Measurements from ENCODE around the gene ATG2A. TPM values are rescaled to one million over a fixed set of nuclear protein-coding genes. Genes with fewer than 3 reads are reported as not detected.
"Not testable (repeated sequence)": the region's sequence is repeated elsewhere in the genome, so short reads cannot be mapped to it uniquely, and the experiment has no call there.

ATG2A gene
- total RNA-seq, 1 donor from 2014 or later, result 28.7 TPM

DNA sequence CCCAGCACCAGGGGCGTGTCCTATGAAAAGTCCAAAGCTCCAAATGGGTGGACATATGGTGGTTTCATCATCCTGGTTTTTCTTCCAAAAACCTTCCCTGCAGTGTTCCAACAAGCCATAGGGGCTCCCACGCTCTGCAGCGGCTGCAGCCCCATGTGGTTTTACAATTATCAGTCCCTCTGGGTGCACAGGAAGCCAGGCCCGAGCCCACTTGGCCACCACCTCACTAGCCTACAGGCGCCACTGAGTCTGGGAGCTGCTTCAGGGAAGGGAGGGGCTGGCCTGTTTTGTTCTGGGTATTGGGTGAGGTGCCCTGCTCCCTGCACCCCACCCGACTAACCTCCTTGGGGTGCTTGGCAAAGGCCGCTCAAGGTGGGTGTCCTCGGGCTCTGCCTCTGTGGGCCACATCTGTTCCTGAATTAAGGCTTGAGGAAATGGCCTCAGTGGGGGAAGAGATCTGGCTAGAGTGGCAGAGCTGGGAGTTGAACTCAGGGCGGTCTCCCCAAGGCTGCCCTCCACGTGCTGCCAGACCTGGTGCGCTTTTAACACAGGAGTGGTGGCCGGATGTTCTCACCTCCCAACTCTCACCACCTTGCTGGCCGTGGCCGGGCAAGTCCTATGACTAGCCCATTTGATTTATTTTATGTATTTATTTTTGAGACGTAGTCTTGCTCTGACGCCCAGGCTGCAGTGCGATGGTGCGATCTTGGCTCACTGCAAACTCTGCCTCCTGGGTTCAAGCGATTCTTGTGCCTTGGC, 67.2 kb downstream of the ATG2A start:
- no peak for DNase-seq (ENCODE audit: extremely low spot score, unreplicated experiment)
- Mint-ChIP-seq H3K27ac (ENCODE audit: unreplicated experiment) (no peak overlapping the region), H3K9me3 (ENCODE audit: unreplicated experiment) (no peaks in the 10 kb centered on the region), H3K4me1 (ENCODE audit: unreplicated experiment) (peaks cover 37% of the 10 kb centered on the region), H3K27me3 (ENCODE audit: unreplicated experiment) (no peaks in the 10 kb centered on the region), H3K36me3 (ENCODE audit: unreplicated experiment) (peaks cover 4% of the 10 kb centered on the region), H3K4me3 (ENCODE audit: unreplicated experiment) (no peak overlapping the region)
- TF ChIP-seq, protein P1, sequence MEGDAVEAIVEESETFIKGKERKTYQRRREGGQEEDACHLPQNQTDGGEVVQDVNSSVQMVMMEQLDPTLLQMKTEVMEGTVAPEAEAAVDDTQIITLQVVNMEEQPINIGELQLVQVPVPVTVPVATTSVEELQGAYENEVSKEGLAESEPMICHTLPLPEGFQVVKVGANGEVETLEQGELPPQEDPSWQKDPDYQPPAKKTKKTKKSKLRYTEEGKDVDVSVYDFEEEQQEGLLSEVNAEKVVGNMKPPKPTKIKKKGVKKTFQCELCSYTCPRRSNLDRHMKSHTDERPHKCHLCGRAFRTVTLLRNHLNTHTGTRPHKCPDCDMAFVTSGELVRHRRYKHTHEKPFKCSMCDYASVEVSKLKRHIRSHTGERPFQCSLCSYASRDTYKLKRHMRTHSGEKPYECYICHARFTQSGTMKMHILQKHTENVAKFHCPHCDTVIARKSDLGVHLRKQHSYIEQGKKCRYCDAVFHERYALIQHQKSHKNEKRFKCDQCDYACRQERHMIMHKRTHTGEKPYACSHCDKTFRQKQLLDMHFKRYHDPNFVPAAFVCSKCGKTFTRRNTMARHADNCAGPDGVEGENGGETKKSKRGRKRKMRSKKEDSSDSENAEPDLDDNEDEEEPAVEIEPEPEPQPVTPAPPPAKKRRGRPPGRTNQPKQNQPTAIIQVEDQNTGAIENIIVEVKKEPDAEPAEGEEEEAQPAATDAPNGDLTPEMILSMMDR (IDR thresholded peaks at IDR 0.05), result no peak

DNA sequence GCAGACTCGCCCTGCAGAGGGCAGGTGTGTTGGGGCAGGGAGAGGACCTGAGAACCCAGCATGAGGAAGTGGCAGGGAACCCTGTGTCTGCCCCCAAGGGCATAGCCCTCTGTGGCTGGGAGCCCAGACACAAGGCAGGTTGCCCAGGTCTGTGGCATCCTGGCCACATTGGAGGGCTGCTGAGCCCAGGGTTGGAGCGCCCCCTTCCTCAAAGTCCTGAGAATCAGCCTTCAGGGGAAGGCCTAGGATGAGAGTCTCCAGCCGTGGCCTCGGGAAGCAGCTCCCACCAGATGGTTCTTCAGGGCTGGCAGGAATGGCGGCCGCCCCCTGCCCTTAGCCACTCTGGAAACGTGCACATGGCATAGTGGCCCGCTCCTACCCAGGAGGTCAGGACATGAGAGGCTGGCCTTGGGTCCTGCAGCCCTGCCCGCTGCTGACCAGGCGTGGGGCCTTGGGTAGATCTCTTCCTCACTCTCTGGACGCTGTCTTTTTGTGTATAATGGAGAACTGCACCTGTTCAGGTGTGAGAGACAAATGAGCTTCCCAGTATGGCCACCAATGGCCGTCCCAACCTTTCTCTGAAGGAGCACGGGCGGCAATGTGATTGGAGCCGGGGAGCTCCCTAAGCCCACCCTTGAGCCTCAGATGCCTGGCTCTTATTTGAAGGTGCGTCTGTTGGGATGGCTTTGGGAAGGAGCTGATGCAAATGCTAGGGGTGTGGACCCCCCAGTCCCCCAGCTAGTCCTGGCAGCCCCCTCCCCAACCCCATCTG, 68.0 kb downstream of the ATG2A start:
- peaks cover 32% of the 10 kb centered on the region for H3K4me1 Mint-ChIP-seq (ENCODE audit: unreplicated experiment)
- TF ChIP-seq, protein P1 (IDR thresholded peaks at IDR 0.05), result no peak
- H3K27me3 Mint-ChIP-seq (ENCODE audit: unreplicated experiment), result no peaks in the 10 kb centered on the region
- H3K36me3 Mint-ChIP-seq (ENCODE audit: unreplicated experiment), result no peaks in the 10 kb centered on the region
- no peak for DNase-seq (ENCODE audit: extremely low spot score, unreplicated experiment)
- H3K4me3 Mint-ChIP-seq (ENCODE audit: unreplicated experiment), result no peak overlapping the region
- no peaks in the 10 kb centered on the region for H3K9me3 Mint-ChIP-seq (ENCODE audit: unreplicated experiment)
- no peak overlapping the region for H3K27ac Mint-ChIP-seq (ENCODE audit: unreplicated experiment)

DNA sequence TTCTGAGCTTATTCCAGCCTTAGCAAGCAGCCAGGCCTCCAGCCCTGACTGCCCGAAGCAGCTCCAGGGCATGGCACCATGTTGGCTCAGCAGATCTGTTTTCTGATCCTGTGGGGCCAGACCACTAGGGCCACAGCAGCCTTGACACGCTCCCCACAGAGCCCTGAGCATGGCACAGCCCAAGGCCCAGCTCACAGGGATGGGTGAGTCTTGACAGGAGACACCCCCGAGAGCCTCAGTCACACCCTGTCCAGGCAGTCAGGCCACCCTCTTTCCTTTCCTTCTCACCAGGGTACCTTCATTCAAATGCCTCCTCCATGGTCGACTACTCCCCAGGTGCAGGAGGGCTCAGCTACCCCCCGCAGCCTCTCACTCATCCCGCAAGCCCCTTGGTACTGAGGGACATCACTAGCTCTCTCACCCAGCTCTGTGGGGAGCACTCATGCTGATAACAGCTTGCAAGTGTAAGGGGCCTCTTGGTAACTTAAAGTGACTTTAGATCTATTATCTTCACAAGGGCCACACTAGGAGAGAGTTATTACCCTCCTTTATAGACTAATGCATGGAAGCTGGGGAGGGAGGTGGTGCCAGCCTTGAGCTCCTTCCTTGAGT, 68.7 kb downstream of the ATG2A start:
- Mint-ChIP-seq H3K4me3 (ENCODE audit: unreplicated experiment) (no peak overlapping the region), H3K9me3 (ENCODE audit: unreplicated experiment) (no peaks in the 10 kb centered on the region)

DNA sequence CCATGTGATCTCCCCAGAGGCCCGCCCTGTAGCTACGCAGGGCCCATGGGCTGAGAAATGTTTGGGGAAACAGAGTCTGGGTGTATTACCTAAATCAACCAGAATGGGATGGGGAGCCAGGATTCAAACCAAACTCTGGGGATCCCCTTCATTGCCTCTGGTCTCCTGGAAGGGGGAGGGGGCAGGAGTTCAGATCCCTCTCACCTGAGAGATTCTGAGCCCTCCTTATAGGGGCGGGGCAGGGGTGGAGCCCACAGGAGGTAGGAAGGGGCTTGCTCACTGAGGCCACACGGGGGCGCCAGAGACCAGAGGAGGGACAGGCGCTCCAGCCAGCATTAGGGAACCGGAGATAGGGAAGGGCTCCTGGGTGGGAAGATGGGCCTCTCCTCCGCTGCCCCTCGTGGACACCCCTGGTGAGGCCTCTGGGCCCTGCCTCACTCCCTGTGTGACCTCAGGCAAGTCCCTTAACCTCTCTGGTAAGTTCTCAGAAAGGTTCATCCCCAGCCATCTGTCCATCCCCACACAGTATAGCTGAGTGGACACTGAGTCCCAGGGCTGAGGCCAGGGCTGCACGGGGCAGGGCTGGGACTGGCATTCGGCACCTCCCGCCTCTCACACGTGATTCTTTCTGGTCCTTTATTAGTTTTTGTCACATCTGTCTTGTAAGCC, 69.9 kb downstream of the ATG2A start:
- Mint-ChIP-seq H3K4me1 (ENCODE audit: unreplicated experiment) (peaks cover 35% of the 10 kb centered on the region), H3K4me3 (ENCODE audit: unreplicated experiment) (no peak overlapping the region), H3K36me3 (ENCODE audit: unreplicated experiment) (no peaks in the 10 kb centered on the region), H3K27ac (ENCODE audit: unreplicated experiment) (no peak overlapping the region), H3K9me3 (ENCODE audit: unreplicated experiment) (no peaks in the 10 kb centered on the region), H3K27me3 (ENCODE audit: unreplicated experiment) (no peaks in the 10 kb centered on the region)
- peak; percentile 96 for DNase-seq (ENCODE audit: extremely low spot score, unreplicated experiment)
- TF ChIP-seq, protein P1 (IDR thresholded peaks at IDR 0.05), result peak; percentile 98

More for the DNA sequence above, 68.7 kb downstream of the ATG2A start:
- TF ChIP-seq, protein P1 (IDR thresholded peaks at IDR 0.05), result no peak
- no peaks in the 10 kb centered on the region for H3K27me3 Mint-ChIP-seq (ENCODE audit: unreplicated experiment)
- no peak overlapping the region for H3K27ac Mint-ChIP-seq (ENCODE audit: unreplicated experiment)
- no peaks in the 10 kb centered on the region for H3K36me3 Mint-ChIP-seq (ENCODE audit: unreplicated experiment)
- peaks cover 34% of the 10 kb centered on the region for H3K4me1 Mint-ChIP-seq (ENCODE audit: unreplicated experiment)
- DNase-seq (ENCODE audit: extremely low spot score, unreplicated experiment), result no peak

DNA sequence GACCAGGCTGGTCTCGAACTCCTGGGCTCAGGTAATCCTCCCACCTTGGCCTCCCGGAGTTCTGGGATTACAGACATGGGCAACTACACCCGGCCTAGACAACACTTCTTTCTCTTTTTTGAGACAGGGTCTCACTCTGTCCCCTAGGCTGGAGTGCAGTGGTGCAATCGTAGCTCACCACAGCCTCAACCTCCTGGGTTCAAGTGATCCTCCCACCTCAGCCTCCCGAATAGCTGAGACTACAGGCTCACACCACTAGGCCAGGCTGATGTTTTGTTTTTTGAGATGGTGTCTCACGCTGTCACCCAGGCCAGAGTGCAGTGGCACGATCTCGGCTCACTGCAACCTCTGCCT, 71.3 kb downstream of the ATG2A start:
- peaks cover 28% of the 10 kb centered on the region for H3K4me1 Mint-ChIP-seq (ENCODE audit: unreplicated experiment)
- H3K4me3 Mint-ChIP-seq (ENCODE audit: unreplicated experiment); H3K27me3 Mint-ChIP-seq (ENCODE audit: unreplicated experiment); H3K9me3 Mint-ChIP-seq (ENCODE audit: unreplicated experiment); H3K36me3 Mint-ChIP-seq (ENCODE audit: unreplicated experiment); DNase-seq (ENCODE audit: extremely low spot score, unreplicated experiment); H3K27ac Mint-ChIP-seq (ENCODE audit: unreplicated experiment): not testable (repeated sequence)
